GM12801 (cell line): ENCODE results near the gene HSD17B11.

Source experiments
- TF ChIP-seq, protein P1 (sequence below): IDR thresholded peaks from one replicate; pipeline ENCODE4 v1.5.1; 2011; ENCODE audit warnings: control low read depth; ENCODE audit not compliant: insufficient read length; ENCODE audit errors: extremely low read depth

Gene HSD17B11

DNA sequence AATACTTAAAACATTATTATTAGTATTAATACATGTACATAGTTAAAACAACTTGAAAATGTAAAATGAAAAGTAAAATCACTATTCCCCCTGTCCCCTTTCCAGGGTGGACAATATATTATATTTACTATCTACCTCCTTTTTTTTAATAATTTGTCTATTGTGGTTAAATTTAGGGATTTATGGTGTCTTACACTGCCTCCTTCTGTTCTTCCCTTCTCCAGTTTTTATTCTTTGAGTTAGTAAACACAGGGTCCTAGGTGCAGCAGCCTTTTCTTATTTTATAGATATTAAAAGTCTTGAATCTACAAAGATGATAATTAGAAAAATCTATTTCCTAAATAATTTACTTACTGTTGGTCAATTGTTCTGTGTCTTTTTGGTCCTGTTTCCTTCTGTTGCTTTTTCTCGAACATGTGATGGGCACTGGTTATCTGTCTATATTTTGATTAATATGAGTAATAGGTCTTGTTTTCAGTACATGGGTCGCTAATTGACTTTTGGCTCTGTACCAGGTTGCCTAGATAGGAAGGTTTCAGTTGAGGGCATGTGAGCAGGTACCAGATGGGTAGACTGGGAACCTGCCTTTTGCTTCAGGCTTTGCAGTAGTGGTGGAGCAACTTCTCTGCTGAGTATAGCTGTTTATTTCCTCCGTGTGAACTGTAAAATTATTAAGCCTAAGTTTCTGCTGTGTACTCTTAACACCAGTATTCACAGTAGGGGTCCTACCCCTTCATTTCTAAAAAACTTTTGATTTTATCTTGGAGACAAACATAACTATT, 32.5 kb upstream of the HSD17B11 start:
- TF ChIP-seq, protein P1, sequence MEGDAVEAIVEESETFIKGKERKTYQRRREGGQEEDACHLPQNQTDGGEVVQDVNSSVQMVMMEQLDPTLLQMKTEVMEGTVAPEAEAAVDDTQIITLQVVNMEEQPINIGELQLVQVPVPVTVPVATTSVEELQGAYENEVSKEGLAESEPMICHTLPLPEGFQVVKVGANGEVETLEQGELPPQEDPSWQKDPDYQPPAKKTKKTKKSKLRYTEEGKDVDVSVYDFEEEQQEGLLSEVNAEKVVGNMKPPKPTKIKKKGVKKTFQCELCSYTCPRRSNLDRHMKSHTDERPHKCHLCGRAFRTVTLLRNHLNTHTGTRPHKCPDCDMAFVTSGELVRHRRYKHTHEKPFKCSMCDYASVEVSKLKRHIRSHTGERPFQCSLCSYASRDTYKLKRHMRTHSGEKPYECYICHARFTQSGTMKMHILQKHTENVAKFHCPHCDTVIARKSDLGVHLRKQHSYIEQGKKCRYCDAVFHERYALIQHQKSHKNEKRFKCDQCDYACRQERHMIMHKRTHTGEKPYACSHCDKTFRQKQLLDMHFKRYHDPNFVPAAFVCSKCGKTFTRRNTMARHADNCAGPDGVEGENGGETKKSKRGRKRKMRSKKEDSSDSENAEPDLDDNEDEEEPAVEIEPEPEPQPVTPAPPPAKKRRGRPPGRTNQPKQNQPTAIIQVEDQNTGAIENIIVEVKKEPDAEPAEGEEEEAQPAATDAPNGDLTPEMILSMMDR, result no peak

DNA sequence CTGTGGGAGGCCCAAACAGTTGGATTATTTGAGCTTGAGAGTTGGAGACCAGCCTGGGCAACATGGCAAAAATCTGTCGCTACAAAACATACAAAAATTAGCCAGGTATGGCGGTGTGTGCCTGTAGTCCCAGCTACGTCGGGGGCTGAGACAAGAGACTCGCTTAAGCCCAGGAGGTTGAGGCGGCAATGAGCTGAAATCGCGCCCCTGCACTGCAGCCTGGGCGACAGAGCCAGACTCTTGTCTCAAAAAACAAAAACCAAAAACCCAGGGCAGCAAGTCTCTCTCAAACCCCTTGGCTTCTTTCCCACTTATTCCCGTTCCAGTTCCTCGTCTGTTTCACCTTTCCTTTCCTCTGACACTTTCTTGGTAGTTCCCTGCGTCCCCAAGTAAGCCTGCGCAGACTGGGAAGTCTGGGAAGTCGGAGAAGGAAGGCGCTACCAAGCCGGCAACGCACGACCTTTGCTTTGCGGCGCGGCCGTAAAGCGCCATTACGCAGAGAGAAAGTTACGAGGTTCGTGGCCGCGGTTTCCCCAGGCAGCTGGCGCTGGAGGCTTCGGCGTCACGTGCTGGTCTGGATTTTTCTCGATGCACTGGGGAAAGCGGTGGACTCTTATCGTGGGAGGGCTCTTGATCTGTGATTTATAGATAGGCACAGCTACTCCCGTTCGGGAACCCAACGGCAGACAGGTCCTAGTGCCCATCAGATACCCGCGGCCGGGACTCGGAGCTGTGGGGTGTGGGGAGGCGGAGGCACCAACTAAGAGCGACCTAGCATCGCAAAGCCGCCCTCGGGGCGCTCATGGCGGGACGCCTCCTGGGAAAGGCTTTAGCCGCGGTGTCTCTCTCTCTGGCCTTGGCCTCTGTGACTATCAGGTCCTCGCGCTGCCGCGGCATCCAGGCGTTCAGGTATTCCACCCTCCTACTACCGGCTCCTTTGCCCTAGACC, 31.4 kb upstream of the HSD17B11 start, which contains the start of gene NUDT9:
TSS of gene NUDT9 (plus strand) at position 470 of the 949 bp plus-strand sequence. CDS start at position 803, 333 bp downstream.
- TF ChIP-seq, protein P1, result no peak

DNA sequence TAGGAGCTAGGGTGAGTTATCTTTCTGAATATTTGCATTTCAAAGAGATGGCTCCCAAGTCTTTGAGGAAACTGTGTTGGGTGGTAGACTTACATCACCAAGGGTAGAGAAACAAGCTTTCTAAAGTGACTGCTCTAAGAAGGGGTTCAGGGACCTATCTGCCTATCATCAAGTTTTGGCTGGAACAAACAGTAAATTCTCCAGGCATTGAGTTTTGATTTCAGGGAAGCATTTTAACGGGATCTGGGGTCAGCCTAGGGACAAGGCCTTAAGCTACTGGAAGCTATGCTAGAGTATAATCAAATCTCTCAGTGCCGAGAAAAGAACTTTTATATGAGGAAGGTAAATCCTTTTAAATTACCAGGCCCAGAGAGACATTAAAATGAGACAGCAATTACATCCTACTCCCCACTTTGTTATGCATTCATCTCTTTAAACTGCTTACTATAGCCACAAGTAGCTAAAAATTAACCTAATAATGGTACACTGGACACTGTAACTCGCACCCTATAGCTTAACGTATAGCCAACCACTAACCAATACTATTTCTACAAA, 29.4 kb upstream of the HSD17B11 start:
- TF ChIP-seq, protein P1, result no peak

DNA sequence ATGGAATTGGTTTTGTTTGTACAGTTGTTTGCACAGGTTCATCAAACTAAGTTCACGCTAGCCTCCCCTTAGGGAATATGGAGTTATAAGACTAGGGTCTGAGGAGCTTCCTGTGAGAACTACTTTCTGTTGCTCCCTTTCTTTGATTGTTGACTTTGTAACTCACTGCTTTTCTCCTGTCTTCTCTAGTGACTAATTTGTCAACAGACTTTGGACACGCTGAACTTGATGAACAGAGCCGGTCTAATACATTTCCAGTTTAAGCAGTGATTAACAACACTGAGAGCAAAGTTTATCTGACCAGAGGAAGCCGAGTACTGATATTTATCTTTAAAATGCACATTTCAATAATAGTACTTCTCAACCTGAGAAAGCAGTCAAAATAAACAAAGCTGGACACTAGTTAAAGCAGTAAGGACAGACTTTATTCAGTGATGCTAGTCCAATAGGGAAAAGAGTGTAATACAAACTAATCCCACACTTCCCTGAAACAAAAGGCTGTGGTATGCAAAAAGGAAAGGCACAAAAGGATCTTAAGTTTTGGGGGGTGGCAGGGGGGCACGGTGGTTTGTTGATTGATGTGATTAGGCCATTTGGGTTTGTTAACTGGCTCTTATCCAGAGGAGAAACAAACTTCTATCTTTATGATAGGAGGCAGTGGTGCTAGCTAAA, 28.7 kb upstream of the HSD17B11 start:
- TF ChIP-seq, protein P1, result no peak

DNA sequence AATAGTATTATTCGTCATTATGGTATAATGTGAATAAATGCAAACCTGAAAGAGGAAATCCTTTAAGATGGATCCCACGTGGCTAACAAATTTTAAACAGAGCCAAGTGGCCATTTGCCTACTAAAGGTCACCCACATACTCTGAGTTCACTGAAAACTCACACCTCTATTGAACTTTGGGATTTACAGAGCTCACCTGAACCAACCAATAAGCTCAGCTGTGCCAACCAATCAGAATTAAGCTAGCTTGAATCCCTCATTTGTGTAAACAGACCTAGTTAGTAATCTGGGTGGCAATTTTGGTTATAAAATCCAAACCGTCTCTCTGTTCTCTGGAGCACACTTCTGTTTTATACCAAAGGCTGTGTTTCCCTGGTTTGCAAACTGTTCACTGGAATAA, 26.0 kb upstream of the HSD17B11 start:
- TF ChIP-seq, protein P1, result no peak

DNA sequence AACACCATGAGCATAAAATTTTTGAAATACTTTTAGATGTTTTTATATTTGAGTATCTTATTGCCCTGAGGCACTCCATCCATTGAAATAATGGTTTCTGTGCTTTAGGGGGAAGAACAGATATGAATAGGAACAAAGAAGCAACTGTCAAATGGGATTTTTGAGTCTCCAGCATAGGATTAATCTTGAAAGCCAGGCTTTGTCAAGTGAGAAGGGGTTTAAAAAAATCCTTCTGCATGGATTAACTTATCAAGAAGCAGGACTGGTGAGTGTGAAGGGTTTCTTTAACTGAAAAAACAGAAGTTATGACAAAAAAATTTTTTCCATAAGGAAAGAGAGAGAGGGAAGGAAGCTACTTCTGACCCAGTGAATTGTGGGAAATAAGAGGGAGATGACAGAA, 23.8 kb upstream of the HSD17B11 start:
- TF ChIP-seq, protein P1, result no peak
